Stimulated activated memory B cell treated with anti-CD40 and anti-IgM and Interleukin-4, amounts not matched to agents 10 μg/mL and 1 μg/mL and 100 μg/mL, for 72 hours (primary cell): ENCODE results near the gene FAM43A.

Experiments
- ATAC-seq: fragments of 150-1000 bp; cut with Tn5 transposase; 2 replicates; pipeline ENCODE4 v1.10.0; 2021
- H3K27ac Mint-ChIP-seq: one replicate; pipeline ENCODE4 v1.8.0; 2022; ENCODE audit warnings: mild to moderate bottlenecking, mixed read lengths
- H3K27me3 Mint-ChIP-seq: one replicate; pipeline ENCODE4 v1.8.0; 2022; ENCODE audit warnings: mixed read lengths
- H3K36me3 Mint-ChIP-seq: one replicate; pipeline ENCODE4 v1.8.0; 2022; ENCODE audit warnings: mixed read lengths
- H3K4me1 Mint-ChIP-seq: one replicate; pipeline ENCODE4 v1.8.0; 2022; ENCODE audit warnings: mixed read lengths
- H3K4me3 Mint-ChIP-seq: one replicate; pipeline ENCODE4 v1.8.0; 2022; ENCODE audit warnings: mild to moderate bottlenecking, moderate library complexity, mixed read lengths
- H3K9me3 Mint-ChIP-seq: one replicate; pipeline ENCODE4 v1.8.0; 2022; ENCODE audit warnings: mixed read lengths

FAM43A gene

GRCh38 chr3:194686816-194687637 is 1.3 kb downstream of the FAM43A start:
- peaks cover 4% of the 10 kb centered on the region for H3K36me3 Mint-ChIP-seq
- ATAC-seq, result peak; percentile 1
- no peaks in the 10 kb centered on the region for H3K9me3 Mint-ChIP-seq
- peak overlapping the region; percentile 98 for H3K4me3 Mint-ChIP-seq
- H3K27ac Mint-ChIP-seq, result peak overlapping the region; percentile 88
- no peaks in the 10 kb centered on the region for H3K27me3 Mint-ChIP-seq
- H3K4me1 Mint-ChIP-seq, result peaks cover 73% of the 10 kb centered on the region

- Mint-ChIP-seq H3K4me1 (peaks cover 73% of the 10 kb centered on the region), H3K27ac (peak overlapping the region; percentile 88), H3K36me3 (peaks cover 4% of the 10 kb centered on the region), H3K27me3 (no peaks in the 10 kb centered on the region), H3K4me3 (peak overlapping the region; percentile 98), H3K9me3 (no peaks in the 10 kb centered on the region)
- peak; percentile 71 for ATAC-seq
Measured at GRCh38 chr3:194687638-194688199, 2.0 kb downstream of the FAM43A start.

- Mint-ChIP-seq H3K9me3 (peaks cover 3% of the 10 kb centered on the region), H3K4me1 (peaks cover 73% of the 10 kb centered on the region), H3K27me3 (no peaks in the 10 kb centered on the region), H3K27ac (peak overlapping the region; percentile 88), H3K4me3 (peak overlapping the region; percentile 98), H3K36me3 (peaks cover 4% of the 10 kb centered on the region)
- ATAC-seq, result peak; percentile 69
Measured at GRCh38 chr3:194688200-194688740, 2.6 kb downstream of the FAM43A start.

DNA sequence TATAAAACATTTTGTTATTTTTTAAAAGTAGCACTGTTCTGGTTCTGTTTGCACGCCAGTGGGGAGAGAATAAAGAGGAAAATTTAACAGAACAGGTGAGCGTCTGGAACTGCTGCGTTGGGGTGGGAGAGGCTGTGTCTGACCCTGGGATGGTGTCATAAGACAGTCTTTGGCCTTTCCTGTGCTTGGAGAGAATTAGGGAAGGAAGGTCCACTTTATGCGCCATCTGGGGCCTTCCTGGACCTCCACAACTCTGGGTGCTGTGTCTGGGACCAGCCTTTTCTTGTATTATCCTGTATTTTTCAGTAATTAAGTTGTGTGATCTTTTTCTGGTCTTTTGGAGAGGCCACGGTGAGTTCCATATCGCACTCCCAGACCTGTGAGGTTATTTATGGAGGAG is 3.3 kb downstream of the FAM43A start:
- Mint-ChIP-seq H3K27me3 (no peaks in the 10 kb centered on the region), H3K36me3 (peaks cover 4% of the 10 kb centered on the region), H3K4me3 (peak overlapping the region; percentile 98), H3K4me1 (peaks cover 75% of the 10 kb centered on the region), H3K9me3 (peaks cover 4% of the 10 kb centered on the region), H3K27ac (peak overlapping the region; percentile 88)
- ATAC-seq, result no peak

DNA sequence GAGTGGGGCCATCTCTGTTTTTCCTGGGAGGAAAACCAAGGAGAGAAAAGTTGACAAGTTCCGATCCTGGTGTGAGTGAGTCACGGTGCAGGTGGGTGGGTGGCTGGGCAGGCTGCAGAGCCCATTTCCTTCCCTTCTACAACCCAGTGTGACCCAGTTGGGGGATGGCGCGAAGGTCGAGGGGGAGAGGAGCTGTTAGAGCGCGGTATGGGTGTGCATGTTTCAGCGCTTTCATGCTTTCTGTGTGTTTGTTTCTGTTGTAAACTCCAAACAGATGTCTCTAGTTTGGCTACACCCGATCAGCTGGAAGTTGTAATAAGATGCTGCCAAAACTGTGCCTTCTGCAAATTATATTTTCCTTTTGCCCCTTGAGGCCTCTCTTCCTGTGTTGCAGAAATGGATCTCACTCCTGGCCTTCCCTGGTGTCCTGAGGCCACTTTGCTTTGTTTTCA is 3.8 kb downstream of the FAM43A start:
- peak overlapping the region; percentile 88 for H3K27ac Mint-ChIP-seq
- peaks cover 4% of the 10 kb centered on the region for H3K36me3 Mint-ChIP-seq
- peak overlapping the region; percentile 98 for H3K4me3 Mint-ChIP-seq
- peaks cover 80% of the 10 kb centered on the region for H3K4me1 Mint-ChIP-seq
- no peaks in the 10 kb centered on the region for H3K27me3 Mint-ChIP-seq
- H3K9me3 Mint-ChIP-seq, result peaks cover 4% of the 10 kb centered on the region
- ATAC-seq, result no peak

DNA sequence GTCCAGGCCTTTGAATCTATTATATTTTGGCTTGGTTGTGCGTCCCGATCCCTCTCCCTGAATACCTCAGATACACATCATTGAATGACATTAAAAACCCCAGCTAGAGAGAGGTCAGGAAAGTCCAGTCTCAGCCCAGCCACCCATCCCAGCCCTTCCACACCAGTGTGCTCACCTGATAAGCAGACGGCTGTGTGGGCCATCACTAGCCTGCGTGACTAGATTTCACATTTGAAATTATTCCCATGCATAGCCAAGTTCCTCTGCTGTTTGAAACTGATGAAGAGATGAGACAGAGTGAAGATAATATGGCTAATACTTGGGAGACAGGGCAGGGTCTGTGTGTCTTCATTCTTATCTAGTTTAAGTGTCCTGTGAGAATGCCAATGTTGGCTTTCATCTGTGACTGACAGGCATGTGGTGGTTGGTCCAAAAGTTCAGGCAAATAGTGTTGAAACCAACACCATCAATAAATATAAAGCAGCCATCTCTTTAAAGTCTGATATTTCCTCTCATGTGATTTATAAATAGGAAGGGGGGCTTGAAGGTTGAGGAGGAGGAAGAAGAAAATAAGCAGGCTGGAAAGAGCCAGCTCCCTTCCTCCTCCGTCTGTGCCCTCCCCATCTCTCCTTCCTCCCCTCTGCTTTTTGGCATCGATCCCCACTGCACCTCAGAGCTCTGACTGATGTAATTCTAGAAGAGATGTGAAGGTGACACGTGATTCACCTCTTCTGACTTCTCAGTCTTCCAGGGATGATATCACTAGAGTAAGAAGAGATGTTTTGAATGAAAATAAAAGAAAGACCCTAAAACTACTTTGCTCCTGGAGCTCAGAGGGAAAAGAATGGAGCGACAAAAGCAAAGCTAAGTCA is 5.1 kb downstream of the FAM43A start:
- H3K36me3 Mint-ChIP-seq, result peaks cover 4% of the 10 kb centered on the region
- ATAC-seq, result no peak
- peaks cover 76% of the 10 kb centered on the region for H3K4me1 Mint-ChIP-seq
- no peaks in the 10 kb centered on the region for H3K27me3 Mint-ChIP-seq
- H3K4me3 Mint-ChIP-seq, result peak overlapping the region; percentile 45
- peaks cover 4% of the 10 kb centered on the region for H3K9me3 Mint-ChIP-seq
- H3K27ac Mint-ChIP-seq, result peak overlapping the region; percentile 88

DNA sequence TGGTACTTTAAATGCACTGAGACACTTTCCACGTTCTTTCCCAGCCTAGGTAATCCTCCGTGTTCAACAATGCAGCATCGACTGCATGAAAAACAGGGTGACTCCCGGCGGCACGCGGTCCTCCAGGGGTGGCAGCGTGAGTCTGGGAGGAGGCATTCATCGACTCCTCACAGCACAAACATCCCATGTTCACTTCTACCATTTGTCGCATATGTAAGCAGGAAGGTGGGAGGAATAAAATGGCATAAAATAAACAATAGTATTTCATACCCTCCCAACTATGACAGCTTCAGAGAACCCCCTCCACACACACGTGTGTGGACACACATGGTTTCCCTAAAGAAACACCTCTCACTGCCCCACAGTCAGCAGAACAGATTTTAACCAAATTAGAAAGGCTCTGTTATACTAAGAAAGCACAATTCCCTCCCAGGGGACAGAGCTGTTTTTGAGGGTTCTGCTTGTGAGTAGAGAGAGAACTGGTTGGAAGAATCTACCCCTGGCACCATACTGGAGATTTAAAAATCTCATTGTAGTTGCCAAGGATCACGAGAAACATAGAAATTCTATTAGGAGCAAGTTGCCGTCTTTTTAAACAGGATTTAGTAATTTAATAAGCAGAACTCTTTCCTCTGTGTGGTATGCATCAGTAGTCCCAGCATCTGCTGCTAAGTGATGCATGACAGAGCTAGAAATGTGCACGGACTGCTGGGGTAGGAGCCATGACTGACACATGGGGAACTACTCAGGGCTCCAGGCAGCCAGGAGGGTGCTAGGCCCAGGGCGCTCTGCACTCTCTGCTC is 6.0 kb downstream of the FAM43A start:
- H3K27me3 Mint-ChIP-seq, result no peaks in the 10 kb centered on the region
- peak; percentile 85 for ATAC-seq
- H3K36me3 Mint-ChIP-seq, result peaks cover 4% of the 10 kb centered on the region
- peak overlapping the region; percentile 88 for H3K27ac Mint-ChIP-seq
- H3K4me3 Mint-ChIP-seq, result peak overlapping the region; percentile 45
- peaks cover 80% of the 10 kb centered on the region for H3K4me1 Mint-ChIP-seq
- peaks cover 4% of the 10 kb centered on the region for H3K9me3 Mint-ChIP-seq

DNA sequence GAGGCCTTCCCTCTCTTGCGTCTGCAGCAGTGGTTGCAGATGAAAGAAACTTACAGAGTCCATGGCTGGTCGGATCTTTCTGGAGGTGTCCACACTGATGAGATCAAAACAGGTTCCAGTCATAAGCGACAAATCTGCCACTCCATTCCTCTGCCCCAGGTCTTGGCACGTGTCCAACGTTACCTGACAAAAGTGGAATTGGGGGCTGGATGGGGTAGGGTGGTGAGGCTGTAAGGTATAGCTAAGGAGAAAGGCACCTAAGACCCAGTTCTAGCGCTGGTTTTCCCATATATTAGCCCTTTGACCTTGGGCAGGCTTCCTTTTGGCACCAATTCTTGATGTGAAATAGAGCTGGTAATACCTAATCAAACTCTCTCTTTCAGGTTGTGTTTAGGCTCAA is 11.0 kb downstream of the FAM43A start:
- Mint-ChIP-seq H3K36me3 (no peaks in the 10 kb centered on the region), H3K27ac (peak overlapping the region; percentile 48), H3K4me3 (no peak overlapping the region), H3K9me3 (peaks cover 7% of the 10 kb centered on the region), H3K27me3 (no peaks in the 10 kb centered on the region), H3K4me1 (peaks cover 39% of the 10 kb centered on the region)
- no peak for ATAC-seq

- H3K4me1 Mint-ChIP-seq, result no peaks in the 10 kb centered on the region
- H3K4me3 Mint-ChIP-seq, result no peak overlapping the region
- H3K36me3 Mint-ChIP-seq, result no peaks in the 10 kb centered on the region
- no peaks in the 10 kb centered on the region for H3K27me3 Mint-ChIP-seq
- no peak for ATAC-seq
- no peak overlapping the region for H3K27ac Mint-ChIP-seq
- peaks cover 3% of the 10 kb centered on the region for H3K9me3 Mint-ChIP-seq
Measured at GRCh38 chr3:194702545-194702944, 16.9 kb downstream of the FAM43A start.

- H3K4me3 Mint-ChIP-seq, result no peak overlapping the region
- no peaks in the 10 kb centered on the region for H3K4me1 Mint-ChIP-seq
Measured at GRCh38 chr3:194705227-194705626, 19.5 kb downstream of the FAM43A start.

DNA sequence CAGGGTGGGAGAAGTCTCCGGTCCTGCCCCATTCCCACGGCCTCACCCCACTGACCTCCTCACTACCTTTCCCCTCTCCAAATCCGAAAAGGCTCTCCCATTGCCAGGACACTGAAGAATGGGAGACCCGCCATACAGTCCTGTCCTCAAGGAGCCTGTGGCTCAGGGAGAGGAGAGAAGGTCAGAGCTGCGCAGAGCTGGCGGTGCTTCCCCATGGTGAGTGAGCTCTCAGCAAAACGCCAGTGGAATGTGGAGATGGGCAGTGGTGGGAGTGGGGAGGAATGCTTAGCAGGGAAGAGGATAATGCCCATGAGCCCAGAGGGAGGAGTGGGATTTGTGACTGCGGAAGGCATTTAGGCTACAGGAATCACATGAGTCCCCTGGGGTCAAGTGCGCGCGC is 20.1 kb downstream of the FAM43A start:
- Mint-ChIP-seq H3K4me1 (no peaks in the 10 kb centered on the region), H3K27ac (no peak overlapping the region), H3K9me3 (peaks cover 5% of the 10 kb centered on the region), H3K27me3 (no peaks in the 10 kb centered on the region), H3K4me3 (no peak overlapping the region), H3K36me3 (no peaks in the 10 kb centered on the region)
- no peak for ATAC-seq

More at GRCh38 chr3:194705227-194705626, 19.5 kb downstream of the FAM43A start:
- Mint-ChIP-seq H3K36me3 (no peaks in the 10 kb centered on the region), H3K27me3 (no peaks in the 10 kb centered on the region), H3K9me3 (peaks cover 5% of the 10 kb centered on the region), H3K27ac (no peak overlapping the region)
- ATAC-seq, result no peak

- no peak for ATAC-seq
- H3K9me3 Mint-ChIP-seq, result peaks cover 5% of the 10 kb centered on the region
- H3K4me1 Mint-ChIP-seq, result no peaks in the 10 kb centered on the region
- H3K4me3 Mint-ChIP-seq, result no peak overlapping the region
- no peaks in the 10 kb centered on the region for H3K36me3 Mint-ChIP-seq
- H3K27me3 Mint-ChIP-seq, result no peaks in the 10 kb centered on the region
- H3K27ac Mint-ChIP-seq, result no peak overlapping the region
Measured at GRCh38 chr3:194707147-194707540, 21.5 kb downstream of the FAM43A start.

DNA sequence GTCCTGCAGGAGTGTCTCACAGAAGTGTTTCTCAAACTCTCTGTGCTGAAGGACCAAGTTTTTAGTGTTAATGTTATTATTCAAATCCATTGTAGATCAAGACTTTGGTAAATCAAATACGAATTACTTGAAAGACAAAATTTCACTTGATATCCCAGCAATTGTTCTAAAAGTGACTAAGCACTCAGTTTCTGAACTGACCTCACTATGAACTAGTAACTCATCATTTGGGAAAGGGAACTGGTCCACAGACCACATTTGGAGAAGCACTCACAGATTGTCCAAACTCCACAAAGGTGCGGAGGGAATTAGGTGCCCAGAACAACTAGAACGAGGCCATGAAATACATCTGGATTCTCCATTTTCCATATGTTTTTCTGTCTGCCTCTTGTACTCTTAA is 25.6 kb downstream of the FAM43A start:
- ATAC-seq, result no peak
- Mint-ChIP-seq H3K27ac (no peak overlapping the region), H3K9me3 (peaks cover 5% of the 10 kb centered on the region), H3K4me1 (no peaks in the 10 kb centered on the region), H3K36me3 (no peaks in the 10 kb centered on the region), H3K4me3 (no peak overlapping the region), H3K27me3 (no peaks in the 10 kb centered on the region)

DNA sequence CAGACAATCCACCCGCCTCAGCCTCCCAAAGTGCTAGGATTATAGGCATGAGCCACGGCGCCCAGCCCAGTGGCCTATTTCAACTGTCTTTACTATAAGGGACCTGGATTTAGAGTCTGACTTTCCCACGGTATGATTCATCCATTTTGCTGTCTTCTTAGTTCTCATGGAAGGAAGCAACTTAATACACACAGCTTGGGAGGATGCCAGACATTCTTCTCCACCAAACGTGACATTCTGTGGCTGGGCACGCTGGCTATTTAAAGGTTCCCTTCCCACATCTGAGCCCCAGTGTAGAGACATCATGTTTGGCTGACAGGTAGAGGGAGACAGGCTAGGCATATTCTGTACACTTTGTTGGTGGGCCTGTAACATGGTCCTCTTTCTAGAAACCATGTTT is 26.2 kb downstream of the FAM43A start:
- no peak for ATAC-seq
- Mint-ChIP-seq H3K27ac (no peak overlapping the region), H3K9me3 (peaks cover 5% of the 10 kb centered on the region), H3K27me3 (no peaks in the 10 kb centered on the region), H3K4me1 (no peaks in the 10 kb centered on the region), H3K4me3 (no peak overlapping the region), H3K36me3 (no peaks in the 10 kb centered on the region)
